GM12878 (cell line): ENCODE data around the gene LHX5. TPM values are rescaled to one million over a fixed set of nuclear protein-coding genes. Genes with fewer than 3 reads are reported as not detected.

Source experiments
- ATAC-seq: fragments of 200-7000 bp; cut with Tn5 transposase; 3 replicates; pipeline ENCODE4 v1.9.1; 2020; ENCODE audit warnings: mild to moderate bottlenecking, moderate library complexity
- BruUV-seq: library from RNA; stranded (reverse); fragments of 400-500 nt; replicated peaks from 2 replicates; lab custom pipeline; 2021; lab: Mats Ljungman, UMichigan
- CTCF ChIA-PET: fragments of 300-600 bp; sonication (Branson Sonifier 250); formaldehyde crosslinking; extraction: SDS; loops from one replicate; lab custom pipeline; 2021; ENCODE audit warnings: inconsistent platforms; lab: Yijun Ruan, JAX
- POLR2A ChIA-PET: fragments of 350-600 bp; formaldehyde crosslinking; extraction: SDS; loops from one replicate; lab custom pipeline; 2021; ENCODE audit warnings: inconsistent platforms; lab: Charles Lee
- RAD21 ChIA-PET: fragments of 300-600 bp; sonication (Branson Sonifier 250); formaldehyde crosslinking; loops from one replicate; lab custom pipeline; 2023; ENCODE audit warnings: antibody characterized with exemption; ENCODE audit not compliant: unreplicated experiment; lab: Charles Lee
- SMC1A ChIA-PET: fragments of 300-600 bp; sonication (Branson Sonifier 250); formaldehyde crosslinking; loops from one replicate; lab custom pipeline; 2023; ENCODE audit not compliant: unreplicated experiment, uncharacterized antibody; lab: Charles Lee
- DNase-seq: peaks from one replicate; pipeline ENCODE4 v3.0.0-alpha.2; 2011; ENCODE audit warnings: low read depth, low spot score
- FAIRE-seq: peaks from 3 replicates; lab custom pipeline; 2011; peaks lifted over from hg19 to GRCh38; lab: Jason Lieb, UNC
- H2AFZ ChIP-seq: 2 replicates; pipeline ENCODE4 v1.6.0; 2011; ENCODE audit warnings: low read depth, low read length, control low read depth; ENCODE audit not compliant: control insufficient read depth
- H3K27ac ChIP-seq: 2 replicates; pipeline ENCODE4 v1.5.1; 2011; ENCODE audit warnings: control low read depth; ENCODE audit not compliant: control insufficient read depth, insufficient read depth
- H3K27me3 ChIP-seq, 2 experiments: replicated peaks in 1 of 2; 2 replicates each; pipeline versions ENCODE4 v1.6.0 to v1.6.1; 2011; ENCODE audit warnings: low read length in 1 of 2; ENCODE audit not compliant: control insufficient read depth in 2 of 2, insufficient read depth in 2 of 2
- H3K36me3 ChIP-seq, 2 experiments: 2 replicates each; pipeline ENCODE4 v1.5.1; 2011; ENCODE audit warnings: low read length in 1 of 2; ENCODE audit not compliant: control insufficient read depth in 2 of 2, insufficient read depth in 2 of 2
- H3K4me1 ChIP-seq: 2 replicates; pipeline ENCODE4 v1.6.1; 2011; ENCODE audit warnings: mild to moderate bottlenecking, low read length, moderate library complexity, mixed read lengths; ENCODE audit not compliant: control insufficient read depth, insufficient read depth
- H3K4me2 ChIP-seq: 2 replicates; pipeline ENCODE4 v1.6.0; 2011; ENCODE audit warnings: control low read depth; ENCODE audit not compliant: control insufficient read depth, insufficient read depth
- H3K4me3 ChIP-seq: fragments of 200-600 bp; sonication (generic); 2 replicates; pipeline ENCODE4 v1.5.1; 2016
- H3K79me2 ChIP-seq: 2 replicates; pipeline ENCODE4 v1.6.0; 2011; ENCODE audit warnings: low read length; ENCODE audit not compliant: control insufficient read depth, insufficient read depth
- H3K9ac ChIP-seq: 2 replicates; pipeline ENCODE4 v1.8.0; 2011; ENCODE audit warnings: low read length, control low read depth, mixed read lengths; ENCODE audit not compliant: control insufficient read depth, insufficient read depth
- H3K9me3 ChIP-seq: replicated peaks from 3 replicates; pipeline ENCODE4 v1.5.1; 2011; ENCODE audit warnings: mild to moderate bottlenecking, low read length; ENCODE audit not compliant: control insufficient read depth, insufficient read depth
- H4K20me1 ChIP-seq: 2 replicates; pipeline ENCODE4 v1.6.0; 2011; ENCODE audit not compliant: control insufficient read depth, insufficient read depth
- CHD1 ChIP-seq: IDR thresholded peaks from 2 replicates; pipeline ENCODE4 v1.6.1; 2012; ENCODE audit warnings: low read depth, low read length, improper control_type of control experiment
- ESRRA ChIP-seq: IDR thresholded peaks from 2 replicates; pipeline ENCODE4 v1.6.1; 2012; ENCODE audit warnings: mild to moderate bottlenecking, low read length, improper control_type of control experiment
- EZH2 ChIP-seq: IDR thresholded peaks from 2 replicates; pipeline ENCODE4 v1.6.1; 2012; ENCODE audit warnings: low read depth, mild to moderate bottlenecking, control low read depth, inconsistent platforms, low read length, borderline replicate concordance; ENCODE audit not compliant: control insufficient read depth
- KAT2A ChIP-seq: conservative IDR thresholded peaks from 2 replicates; pipeline ENCODE4 v1.6.1; 2011; ENCODE audit warnings: low read depth, low read length; ENCODE audit not compliant: control insufficient read depth
- LARP7 ChIP-seq: fragments of 450-650 bp; IDR thresholded peaks from 2 replicates; pipeline ENCODE4 v1.6.1; 2017; ENCODE audit warnings: mild to moderate bottlenecking
- MTA2 ChIP-seq: fragments of 450-650 bp; IDR thresholded peaks from 2 replicates; pipeline ENCODE4 v1.6.1; 2016; ENCODE audit warnings: low read depth, mild to moderate bottlenecking, moderate library complexity
- MYC ChIP-seq: IDR thresholded peaks from 2 replicates; pipeline ENCODE4 v1.6.1; 2011; ENCODE audit warnings: mild to moderate bottlenecking, low read length, moderate library complexity, inconsistent platforms; ENCODE audit not compliant: insufficient read depth, insufficient replicate concordance, insufficient read length, severe bottlenecking
- NR2C2 ChIP-seq: IDR thresholded peaks from 2 replicates; pipeline ENCODE4 v1.6.1; 2011; ENCODE audit warnings: borderline replicate concordance, low read depth; ENCODE audit not compliant: control insufficient read depth, insufficient read length
- POLR2A ChIP-seq: IDR thresholded peaks from 2 replicates; pipeline ENCODE4 v1.6.1; 2011; ENCODE audit warnings: low read depth, mild to moderate bottlenecking, low read length
- SMAD1 ChIP-seq: fragments of 450-650 bp; IDR thresholded peaks from 2 replicates; pipeline ENCODE4 v1.6.1; 2018; ENCODE audit warnings: mild to moderate bottlenecking, low read depth; ENCODE audit not compliant: partially characterized antibody
- USF2 ChIP-seq: IDR thresholded peaks from 2 replicates; pipeline ENCODE4 v1.6.1; 2011; ENCODE audit warnings: low read depth, low read length, improper control_type of control experiment, borderline replicate concordance
- WGBS: methylation state at CpG from one replicate; pipeline ENCODE4 v1.1.6; 2016; ENCODE audit warnings: low lambda C conversion rate; ENCODE audit not compliant: insufficient replicate concordance, insufficient coverage; ENCODE audit errors: missing lambda C conversion rate; 5-methylcytosine and 5-hydroxymethylcytosine counted together
- in situ Hi-C: fragments of 300-500 bp; cut with MboI; formaldehyde crosslinking; loops from 9 replicates; pipeline ENCODE4 v1.14.3; 2018; ENCODE audit warnings: mixed read lengths
- intact Hi-C: fragments of 100-400 bp; cut with micrococcal nuclease; formaldehyde crosslinking; loops from one replicate; pipeline ENCODE4 v1.14.2; 2022; ENCODE audit not compliant: unreplicated experiment
- polyA plus RNA-seq, 11 experiments: library from polyadenylated mRNA; depleted of rRNA in 4 of 11; unstranded in 6 of 11; stranded (reverse) in 5 of 11; fragments of >200 nt; fragmentation: Nextera tagmentation in 4 of 11; fragmentation: Illumina TruSeq in 1 of 11; extraction: Ambion mirVana in 4 of 11; extraction: Trizol in 1 of 11; gene quantifications; 1 replicate in 1 of 11; 2 replicates in 10 of 11; pipeline versions ENCODE4 v1.2.1 to v1.2.3, GENCODE V29; 2011 to 2016; ENCODE audit warnings: inconsistent platforms in 2 of 11, missing spikeins in 2 of 11, low read depth in 1 of 11
- total RNA-seq, 4 experiments: library from RNA; depleted of rRNA in 3 of 4; stranded (reverse); fragments of >200 nt in 3 of 4; fragmentation: Illumina TruSeq in 1 of 4; extraction: Trizol in 1 of 4; gene quantifications; 2 replicates each; pipeline versions ENCODE4 v1.2.1 to v1.2.3, GENCODE V29; 2013 to 2021

Gene LHX5
- total and polyA plus RNA-seq, 10 of the 15 experiments (the other 5 are each of a cell fraction or from before 2014, with no cell fraction given): 0.03 TPM; not detected in 9

- Histone ChIP-seq H3K4me1 (no peaks in the 10 kb centered on the region), H3K9me3 (no peaks in the 10 kb centered on the region), H3K9ac (no peak overlapping the region), H3K36me3 (no peaks in the 10 kb centered on the region), H3K79me2 (no peaks in the 10 kb centered on the region), H3K27me3 (peaks cover 2 to 9% of the 10 kb centered on the region in 2 experiments; a peak in 3 of 4 replicates), H2AFZ (no peak overlapping the region), H4K20me1 (no peaks in the 10 kb centered on the region; the same call in 1 of the 2 replicates), H3K4me2 (no peak overlapping the region), H3K27ac (no peak overlapping the region), H3K4me3 (no peak overlapping the region)
- SMC1A ChIA-PET: no interaction called here
- in situ Hi-C loops: loop anchor here (10.0 kb wide), 1 partner anchor 476 kb away; no protein-coding TSS in a partner anchor
- intact Hi-C loops: loop anchor here (10.0 kb wide), 1 partner anchor 476 kb away; no protein-coding TSS in a partner anchor
- peak; percentile 13 for FAIRE-seq
- WGBS: 0% methylated on average over 4 of the region's 4 CpGs
- TF ChIP-seq MTA2: no peak
- TF ChIP-seq ESRRA: no peak
- no peak for TF ChIP-seq CHD1
- TF ChIP-seq SMAD1: no peak
- TF ChIP-seq POLR2A: no peak
- TF ChIP-seq MYC: no peak
- TF ChIP-seq EZH2: no peak
- CTCF ChIA-PET: no interaction called here
- RAD21 ChIA-PET: no interaction called here
- DNase-seq: no peak
- POLR2A ChIA-PET: no interaction called here
- no peak for ATAC-seq
- BruUV-seq: no TSS peak
Measured at GRCh38 chr12:113438523-113439300, 33.0 kb downstream of the LHX5 start.

GRCh38 chr12:113437729-113438100, 34.0 kb downstream of the LHX5 start:
- no peaks in the 10 kb centered on the region for H3K4me1 ChIP-seq
- no peaks in the 10 kb centered on the region for H3K79me2 ChIP-seq
- H3K9me3 ChIP-seq: no peaks in the 10 kb centered on the region
- CTCF ChIA-PET: no interaction called here
- no peak for ATAC-seq
- peaks cover 2 to 9% of the 10 kb centered on the region in 2 experiments; a peak in 3 of 4 replicates for H3K27me3 ChIP-seq
- TF ChIP-seq KAT2A (no peak), NR2C2 (no peak), USF2 (no peak), LARP7 (no peak)
- H3K27ac ChIP-seq: no peak overlapping the region
- no peak for DNase-seq
- intact Hi-C loops (loop anchor here (10.0 kb wide), 1 partner anchor 477 kb away; no protein-coding TSS in a partner anchor), in situ Hi-C loops (loop anchor here (10.0 kb wide), 1 partner anchor 477 kb away; no protein-coding TSS in a partner anchor)
- H4K20me1 ChIP-seq: no peaks in the 10 kb centered on the region; the same call in 1 of the 2 replicates
- SMC1A ChIA-PET: no interaction called here
- FAIRE-seq: no peak
- WGBS: 10% methylated on average over 9 of the region's 9 CpGs
- H2AFZ ChIP-seq: no peak overlapping the region
- H3K36me3 ChIP-seq: no peaks in the 10 kb centered on the region
- POLR2A ChIA-PET: no interaction called here
- H3K4me2 ChIP-seq: no peak overlapping the region
- BruUV-seq: no TSS peak
- H3K9ac ChIP-seq: no peak overlapping the region
- no peak overlapping the region for H3K4me3 ChIP-seq
- RAD21 ChIA-PET: no interaction called here
